Measurements from ENCODE around the gene NPEPL1.

Gene NPEPL1

DNA sequence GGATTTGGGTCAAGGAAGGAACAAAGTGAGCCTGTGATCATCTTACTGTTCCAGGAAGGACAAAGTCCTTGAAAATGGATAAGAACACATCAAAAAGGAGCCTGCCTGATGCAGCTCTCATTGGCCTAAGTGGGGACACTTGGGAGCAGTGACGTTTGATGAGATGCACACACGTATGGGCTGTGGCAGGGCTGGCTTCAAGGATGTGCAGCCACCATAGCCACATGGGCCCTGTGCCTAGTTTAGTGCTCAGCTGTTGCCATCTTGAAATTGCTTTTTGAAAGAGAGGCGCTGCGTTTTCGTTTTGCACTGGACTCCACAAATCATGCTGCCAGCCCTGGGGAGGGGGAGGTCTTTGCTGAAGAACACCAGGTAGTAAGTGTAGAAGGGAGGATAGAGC, 6.6 kb upstream of the NPEPL1 start:
- DNase-seq, result no peak

DNA sequence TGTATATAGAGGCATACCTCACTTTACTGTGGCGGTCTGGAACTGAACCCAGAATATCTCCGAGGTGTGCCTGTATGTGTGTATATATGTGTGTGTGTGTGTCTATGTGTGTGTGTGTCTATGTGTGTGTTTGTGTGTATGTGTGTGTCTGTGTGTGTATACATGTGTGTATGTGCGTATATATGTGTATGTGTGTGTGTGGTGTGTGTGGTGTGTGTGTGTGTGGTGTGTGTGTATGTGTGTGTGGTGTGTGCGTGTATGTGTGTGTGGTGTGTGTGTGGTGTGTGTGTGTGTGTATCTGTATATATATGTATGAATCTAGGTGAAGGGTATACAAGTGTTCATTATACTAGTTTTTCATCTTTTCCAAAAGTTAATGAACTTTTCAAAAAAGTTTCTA, 4.2 kb upstream of the NPEPL1 start:
- DNase-seq, result no peak

DNA sequence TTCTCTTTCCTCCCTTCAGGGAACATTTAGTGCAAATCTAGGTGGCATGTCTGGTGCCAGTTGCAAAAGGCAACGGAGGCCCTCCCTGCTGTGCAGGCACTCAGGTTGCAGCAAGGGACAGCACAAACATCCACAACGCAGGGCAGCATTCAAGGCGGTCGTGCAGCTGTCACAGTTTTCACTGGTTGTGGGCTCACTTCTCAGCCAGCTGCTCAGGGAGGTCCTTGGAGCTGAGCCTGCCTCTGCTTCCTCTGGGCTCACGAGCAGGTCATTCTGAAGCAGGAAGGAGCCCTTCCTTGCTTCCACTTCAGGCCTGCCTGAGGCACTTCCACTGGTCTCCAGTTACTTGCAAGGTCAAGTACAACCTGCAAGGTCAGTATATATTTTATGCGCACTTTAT, 3.8 kb upstream of the NPEPL1 start:
- peak in 3 of 4 experiments; percentile 23 to 57 (median 31) for DNase-seq

DNA sequence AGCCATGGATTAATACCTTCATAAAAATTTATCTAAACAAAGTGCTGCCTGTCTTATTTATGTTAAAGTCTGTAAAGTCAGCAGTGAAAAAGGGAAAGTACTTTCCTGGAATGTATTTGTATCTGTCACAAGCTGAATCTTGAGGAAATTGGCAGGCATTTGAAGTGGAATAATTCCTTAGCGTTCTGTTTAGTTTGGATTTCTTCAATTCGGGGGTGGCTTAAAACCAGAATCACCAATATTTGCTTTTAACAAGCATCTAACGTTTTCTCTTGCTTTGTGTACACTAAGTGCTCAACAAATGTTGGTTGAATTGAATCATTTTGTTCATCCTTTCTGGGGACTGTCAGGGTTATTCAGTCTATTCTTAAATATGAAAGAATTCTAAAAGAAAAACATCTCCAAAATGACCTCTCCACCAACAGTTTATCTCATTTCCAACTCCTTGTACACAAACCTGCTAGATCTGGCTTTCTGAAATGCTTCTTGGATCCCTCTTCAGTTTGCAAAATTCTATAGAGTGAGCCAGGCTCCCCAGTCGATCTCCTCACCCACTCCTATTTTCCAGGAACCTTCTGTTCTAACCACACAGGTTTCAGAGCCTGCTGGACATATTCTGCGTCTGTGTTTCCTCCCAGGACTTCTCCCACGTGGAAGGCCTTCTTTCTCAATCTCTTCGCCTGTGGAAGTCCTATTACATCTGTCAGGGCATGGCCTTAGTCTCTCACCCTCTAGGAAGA, 2.0 kb upstream of the NPEPL1 start:
- DNase-seq, result peak; percentile 49 to 79 (median 75)

DNA sequence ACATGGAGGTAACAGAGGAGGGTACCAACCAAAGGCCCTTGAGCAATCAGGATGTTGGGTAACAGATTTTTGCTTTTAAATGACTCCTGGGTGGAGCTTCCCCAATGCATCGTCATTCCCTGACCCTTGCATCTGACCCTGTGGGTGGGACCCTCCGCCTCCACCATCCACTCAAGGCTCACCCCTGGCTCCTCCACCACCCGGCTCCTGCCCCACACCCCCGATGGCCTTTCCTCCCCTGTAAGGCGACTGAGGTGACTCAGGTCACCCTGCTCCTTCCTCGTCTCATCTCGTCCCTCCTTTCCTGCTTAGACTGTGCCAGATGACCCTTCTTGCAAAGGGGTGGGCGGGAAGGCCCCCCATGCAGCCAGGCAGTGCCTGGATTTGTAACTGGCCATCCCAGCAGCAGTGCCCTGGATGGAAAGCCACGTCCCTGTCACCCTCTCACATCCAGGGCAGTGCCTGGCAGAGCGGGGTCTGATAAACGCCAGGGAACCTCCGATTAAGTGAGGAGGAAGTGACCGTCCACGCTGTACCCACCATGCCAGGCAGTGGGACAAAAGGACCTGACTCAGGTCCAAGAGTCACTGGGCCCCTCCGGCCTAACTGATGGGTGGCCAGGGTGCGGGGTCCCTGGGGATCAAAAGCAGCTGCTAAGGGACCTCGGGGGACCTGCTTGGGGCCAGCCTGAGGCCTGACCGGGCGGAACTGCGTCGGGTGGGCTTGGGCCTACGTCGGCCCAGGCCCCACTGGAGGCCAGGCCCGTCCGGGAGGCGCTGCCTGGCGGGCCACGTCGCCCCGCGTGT, 624 bp upstream of the NPEPL1 start:
- peak; percentile 83 to 95 (median 92) for DNase-seq

DNA sequence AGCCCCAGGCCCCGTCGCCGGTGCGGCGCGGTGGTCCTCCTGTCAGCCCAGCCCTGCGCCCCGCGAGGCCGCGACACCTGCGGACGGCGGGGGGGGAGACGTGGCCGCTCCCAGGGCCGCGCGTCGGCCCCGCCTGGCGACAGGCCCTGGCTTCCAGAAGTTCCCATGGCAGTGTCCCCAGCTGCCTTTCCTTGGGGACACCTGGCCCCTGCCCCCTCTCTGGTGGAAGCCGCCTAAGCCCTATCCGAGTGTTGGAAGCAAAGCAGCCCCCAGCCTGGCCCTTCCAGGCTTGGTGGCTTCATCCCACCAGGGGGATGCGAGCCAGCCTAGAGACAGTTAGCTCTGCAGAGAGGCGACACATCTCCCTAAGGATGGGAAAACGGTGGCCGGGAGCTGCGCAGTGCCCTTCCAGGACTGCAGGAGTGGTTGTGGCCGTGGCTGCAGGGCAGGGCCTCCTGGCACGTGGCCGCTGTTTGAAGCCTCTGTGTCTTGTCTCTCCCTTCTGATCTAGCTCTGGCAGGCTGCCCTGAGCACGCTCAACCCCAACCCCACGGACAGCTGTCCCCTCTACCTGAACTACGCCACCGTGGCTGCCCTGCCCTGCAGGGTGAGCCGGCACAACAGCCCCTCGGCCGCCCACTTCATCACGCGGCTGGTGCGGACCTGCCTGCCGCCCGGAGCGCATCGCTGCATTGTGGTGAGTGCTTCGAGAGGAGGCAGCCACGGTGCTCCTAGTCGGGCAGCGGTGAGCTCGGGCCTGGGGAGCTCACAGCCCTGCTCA, 816 bp downstream of the NPEPL1 start:
- DNase-seq, result peak in 2 of 4 experiments; percentile 3 to 18

DNA sequence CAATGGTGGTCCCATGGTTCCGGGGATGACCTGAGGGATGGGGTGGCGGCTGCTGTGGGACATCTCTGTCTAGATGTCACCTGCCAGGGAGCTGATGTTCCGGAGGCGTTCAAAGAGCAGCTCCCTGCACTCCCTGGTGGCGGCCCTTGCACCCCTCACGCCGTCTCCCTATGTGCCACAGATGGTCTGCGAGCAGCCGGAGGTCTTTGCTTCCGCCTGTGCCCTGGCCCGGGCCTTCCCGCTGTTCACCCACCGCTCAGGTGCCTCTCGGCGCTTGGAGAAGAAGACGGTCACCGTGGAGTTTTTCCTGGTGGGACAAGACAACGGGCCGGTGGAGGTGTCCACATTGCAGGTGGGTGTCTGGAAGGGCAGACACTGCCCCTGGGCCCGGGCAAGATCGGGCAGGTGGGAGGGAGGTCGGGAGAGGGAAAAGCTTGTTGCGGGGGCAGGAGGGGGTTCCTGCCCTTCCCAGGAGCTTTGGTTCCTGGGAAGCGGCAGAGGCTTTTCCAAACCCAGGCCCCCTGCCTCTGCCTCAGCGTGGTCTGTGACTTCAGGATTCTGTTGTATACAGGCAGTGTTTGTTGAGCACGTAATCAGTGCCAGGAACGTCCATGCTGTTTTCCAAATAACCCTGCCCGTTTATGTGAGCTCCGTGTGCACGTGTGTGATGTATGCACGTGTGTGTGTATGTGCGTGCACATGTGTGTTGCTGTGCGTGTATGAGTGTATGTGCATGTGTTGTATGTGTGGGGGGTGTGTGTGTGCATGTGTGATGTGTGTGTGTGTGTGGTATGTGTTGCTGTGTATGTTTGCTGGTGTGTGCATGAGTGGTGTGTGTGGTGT, 1.9 kb downstream of the NPEPL1 start:
- DNase-seq, result no peak

DNA sequence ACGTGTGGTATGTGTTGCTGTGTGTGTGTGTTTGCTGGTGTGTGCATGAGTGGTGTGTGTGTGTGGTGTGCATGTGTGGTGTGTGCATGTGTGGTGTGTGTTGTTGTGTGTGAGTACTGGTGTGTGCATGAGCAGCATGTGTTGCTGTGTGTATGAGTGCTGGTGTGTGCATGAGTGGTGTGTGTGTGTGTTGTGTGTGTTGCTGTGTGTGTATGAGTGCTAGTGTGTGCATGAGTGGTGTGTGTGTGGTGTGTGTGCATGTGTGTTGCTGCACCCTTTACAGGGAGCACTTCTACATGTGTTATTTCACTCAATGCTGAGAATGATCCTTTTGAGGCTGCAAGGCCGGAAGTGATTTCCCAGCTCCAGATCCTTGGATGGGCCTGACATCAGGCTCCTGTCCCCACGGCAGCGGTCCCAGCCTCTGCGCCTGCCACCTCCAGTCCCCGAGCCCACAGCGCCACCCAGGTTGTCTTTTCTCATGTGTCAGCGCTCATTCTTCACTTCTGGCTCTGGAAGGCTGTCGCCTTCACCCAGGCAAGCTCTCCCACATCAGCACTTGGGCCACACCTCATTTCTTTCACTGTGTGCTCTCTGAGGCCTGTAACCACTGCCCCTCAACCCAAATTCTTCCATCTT, 2.6 kb downstream of the NPEPL1 start:
- DNase-seq, result no peak

DNA sequence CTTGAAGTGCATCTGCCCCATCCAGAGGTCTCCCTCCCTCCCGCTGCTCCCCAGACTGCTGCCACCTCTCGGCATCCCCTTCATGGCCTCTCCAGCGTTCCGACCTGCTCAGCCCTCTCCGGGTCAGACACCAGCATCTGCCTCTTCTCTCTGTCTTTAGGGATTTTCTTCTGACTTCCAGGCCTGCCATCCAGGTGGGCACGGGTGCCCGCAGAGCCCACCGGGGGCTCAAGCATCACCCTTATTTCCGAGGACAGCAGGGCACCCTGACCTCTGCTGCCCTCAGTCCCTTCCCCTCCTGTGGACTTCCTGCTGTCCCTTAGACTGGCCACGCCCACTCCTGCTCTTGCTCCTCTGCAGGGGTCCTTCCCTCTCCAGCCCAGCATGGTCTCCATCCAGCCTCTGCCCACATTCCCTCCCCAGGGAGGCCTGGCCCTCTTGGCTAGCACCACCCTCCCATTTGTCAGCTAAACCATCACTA, 3.3 kb downstream of the NPEPL1 start:
- no peak for DNase-seq

DNA sequence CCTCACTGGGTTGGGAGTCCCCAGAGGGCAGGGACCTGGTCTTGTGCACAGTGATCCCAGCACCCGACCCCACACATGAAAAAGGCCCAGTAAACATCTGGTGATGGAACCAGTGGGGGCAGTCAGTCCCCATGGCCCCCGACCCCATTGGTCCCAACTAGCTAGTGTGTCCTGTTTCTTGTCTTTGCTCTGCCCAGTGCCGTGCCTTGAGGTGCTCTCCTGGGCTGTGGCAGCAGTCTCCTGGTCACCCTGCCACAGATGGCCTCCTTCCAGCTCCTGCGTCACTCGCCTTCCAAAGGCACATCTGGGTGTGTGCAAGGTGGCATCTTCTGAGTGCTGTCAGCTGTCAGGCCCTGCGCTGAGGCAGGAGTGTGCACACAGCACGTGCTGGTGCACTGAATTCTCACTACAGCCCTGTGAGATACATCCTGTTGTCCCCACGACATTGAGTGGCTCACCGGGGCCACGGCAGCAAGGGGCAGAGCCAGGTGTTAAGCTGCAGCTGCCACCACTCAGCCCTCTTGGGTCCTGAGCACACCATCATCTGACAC, 3.9 kb downstream of the NPEPL1 start:
- no peak for DNase-seq

DNA sequence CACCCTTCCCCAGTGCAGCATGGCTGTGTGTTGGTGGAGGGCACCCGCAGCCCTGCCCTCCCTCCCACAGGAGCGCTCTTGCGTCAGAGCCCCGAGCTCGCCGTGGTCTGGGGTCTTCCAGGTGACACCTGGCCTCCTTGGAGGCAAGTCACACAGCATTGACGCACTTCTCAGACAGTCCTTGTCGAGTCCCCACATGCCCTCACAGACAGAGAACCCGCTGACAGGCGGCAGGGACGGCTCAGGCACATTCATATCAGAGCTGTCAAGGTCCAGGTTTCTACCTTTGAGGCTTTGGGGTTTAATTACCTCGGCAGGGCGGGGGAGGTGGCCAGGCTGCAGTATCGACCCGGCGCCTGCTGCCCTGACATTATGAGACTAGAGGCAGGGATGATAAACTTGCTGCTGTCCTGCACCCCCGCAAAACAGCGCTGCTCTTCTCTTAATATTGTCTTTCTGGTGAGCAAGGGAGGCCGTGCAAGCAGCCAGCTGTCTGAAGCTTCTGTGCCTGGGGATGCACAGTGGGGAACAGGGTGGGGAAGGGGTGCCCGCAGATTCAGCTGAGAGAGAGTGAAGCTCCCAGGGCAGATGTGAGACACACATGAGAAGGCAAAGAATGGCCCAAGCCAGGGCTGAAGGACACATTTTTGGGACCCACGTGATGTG, 4.7 kb downstream of the NPEPL1 start:
- no peak for DNase-seq

DNA sequence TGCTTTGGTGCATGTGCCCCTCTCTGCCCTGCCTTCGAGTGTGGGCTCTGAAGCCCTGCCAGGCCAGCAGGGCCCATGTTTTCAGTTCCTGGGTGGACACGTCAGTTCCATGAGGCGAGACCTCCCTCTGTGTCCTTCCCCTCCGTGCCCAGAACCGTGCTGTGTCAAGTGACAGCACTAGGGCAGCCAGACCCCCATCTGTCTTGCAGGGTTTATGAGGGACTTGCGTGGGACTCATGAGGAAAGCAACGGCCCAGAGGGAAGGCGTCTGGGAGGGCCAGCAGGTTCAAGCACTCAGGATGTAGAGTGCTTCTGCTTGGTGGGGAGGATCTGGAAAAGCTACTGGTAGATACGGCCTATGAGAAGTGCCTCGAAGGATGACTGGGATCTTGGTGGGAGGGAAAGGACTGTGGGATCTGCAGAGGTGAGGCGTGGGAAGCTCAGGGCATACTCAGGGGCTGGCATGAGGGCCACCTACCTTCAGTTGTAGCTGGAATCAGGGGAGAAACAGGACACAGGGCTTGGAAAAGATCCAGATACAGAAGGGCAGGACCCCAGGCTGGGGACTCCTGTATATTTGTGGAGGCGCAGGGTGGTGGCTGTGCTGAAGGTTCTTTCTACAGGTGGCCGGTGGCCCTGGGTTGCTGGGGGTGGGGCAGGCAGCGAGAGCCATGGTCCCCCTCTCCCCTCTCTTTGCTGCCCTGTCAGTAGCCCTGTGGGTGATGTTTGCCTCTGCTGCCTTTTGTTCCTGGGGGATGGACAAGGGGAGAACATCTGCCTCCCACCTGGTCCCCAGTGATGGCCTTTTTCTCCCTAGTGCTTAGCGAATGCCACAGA, 5.5 kb downstream of the NPEPL1 start:
- no peak for DNase-seq

DNA sequence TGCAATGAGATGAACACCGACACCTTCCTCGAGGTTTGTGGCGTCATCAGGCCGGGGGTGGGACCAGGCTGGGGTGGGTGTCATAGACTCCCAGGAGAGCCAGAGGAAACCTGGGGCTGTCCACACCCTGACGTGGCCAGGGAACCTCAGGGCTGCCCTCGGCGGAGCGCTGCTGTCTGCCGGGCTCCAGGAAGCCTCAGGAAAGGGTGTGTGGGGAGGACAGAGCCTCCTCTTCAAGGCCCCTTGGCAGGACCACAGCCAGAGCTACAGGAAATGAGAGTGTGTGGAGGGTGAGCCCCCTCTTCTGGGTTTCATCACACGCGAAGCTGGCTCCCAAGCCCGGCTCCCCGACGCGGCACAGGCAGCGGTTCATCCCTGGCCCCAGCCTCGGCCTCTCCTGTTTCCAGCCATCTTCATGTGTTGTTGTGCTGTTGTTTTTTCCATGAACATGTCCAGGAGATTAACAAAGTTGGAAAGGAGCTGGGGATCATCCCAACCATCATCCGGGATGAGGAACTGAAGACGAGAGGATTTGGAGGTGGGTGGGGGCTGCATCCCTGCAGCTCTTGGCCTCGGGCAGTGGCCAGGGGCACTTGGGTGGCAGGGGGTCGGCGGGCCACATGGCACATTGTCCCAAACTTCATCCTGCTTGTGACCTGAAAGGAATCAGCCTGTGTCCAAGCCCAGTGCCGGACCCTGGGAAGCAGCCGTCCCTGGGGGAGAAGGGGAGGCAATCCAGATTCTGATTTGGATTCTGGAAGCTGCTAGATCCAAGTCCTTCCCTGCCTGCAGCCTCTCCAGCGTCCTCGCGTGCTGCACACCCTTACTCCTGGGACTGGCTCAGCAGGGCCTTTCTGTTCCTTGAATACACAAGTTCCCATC, 6.4 kb downstream of the NPEPL1 start:
- DNase-seq, result no peak

DNA sequence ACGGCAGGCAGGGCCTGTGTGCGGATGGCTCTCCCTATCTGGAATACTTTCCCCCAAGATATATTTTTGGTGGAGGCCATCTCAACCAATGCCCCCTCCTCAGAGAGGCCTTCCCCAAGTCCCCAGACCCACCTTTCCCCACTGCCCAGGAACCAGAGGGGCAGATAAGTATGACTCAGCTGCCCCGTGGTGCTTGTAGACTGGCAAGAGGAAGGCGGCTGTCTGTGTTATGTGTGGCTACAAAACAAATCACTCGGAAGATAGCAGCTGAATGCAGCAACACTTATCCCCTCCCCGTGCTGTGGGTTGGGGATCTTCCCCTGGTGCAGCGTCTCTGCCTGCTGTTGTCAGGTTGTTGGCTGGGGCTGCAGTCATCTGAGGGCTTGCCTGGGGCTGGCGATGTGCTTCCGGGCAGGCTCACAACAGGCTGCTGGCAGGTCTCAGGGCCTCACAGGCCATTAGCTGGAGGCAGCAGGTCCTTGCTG, 7.1 kb downstream of the NPEPL1 start:
- DNase-seq, result no peak

DNA sequence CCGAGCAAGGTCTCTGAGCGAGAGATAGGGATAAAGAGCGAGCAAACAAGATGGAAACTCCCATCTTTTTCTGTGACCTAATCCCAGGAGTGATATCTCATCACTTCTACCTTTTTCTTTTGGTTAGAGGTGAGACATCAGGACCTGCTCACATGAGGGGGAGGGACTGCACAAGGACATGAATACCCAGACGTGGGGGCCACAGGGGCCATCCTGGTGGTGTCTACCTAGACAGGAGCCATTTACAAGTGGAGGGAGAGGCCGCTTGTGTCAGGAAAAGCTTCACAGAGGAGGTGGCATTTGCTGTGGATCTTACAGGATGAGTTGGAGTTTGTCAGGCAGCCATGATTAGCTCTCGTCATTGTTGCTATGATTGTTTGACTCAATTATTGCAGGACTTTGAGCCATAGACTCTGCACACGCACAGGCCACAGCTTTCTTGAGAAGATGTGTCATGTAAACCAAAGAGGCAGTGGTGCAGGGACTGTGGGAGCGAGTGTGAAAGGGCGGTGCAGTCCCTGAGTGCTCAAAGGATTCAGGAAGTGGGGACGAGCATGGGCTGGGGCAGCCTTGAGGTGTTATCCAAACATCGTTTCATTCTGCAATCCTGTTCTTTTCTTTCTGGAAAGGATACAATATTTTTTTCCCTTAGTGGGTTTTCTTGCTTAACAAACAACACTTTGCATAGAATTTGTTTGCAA, 7.7 kb downstream of the NPEPL1 start:
- no peak for DNase-seq

DNA sequence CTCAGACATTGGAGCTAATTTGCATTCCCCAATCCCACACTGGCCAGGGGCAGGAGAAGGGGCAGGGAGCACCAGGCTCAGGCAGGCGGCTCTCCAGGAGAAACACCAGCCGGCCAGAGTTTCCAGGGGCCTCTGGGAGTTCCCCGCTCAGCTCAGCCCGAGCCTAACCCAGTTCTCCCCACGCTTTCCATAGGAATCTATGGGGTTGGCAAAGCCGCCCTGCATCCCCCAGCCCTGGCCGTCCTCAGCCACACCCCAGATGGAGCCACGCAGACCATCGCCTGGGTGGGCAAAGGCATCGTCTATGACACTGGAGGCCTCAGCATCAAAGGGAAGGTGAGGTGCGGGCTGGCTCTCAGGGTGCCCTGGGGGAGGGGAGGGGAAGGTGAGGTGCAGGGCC, 8.2 kb downstream of the NPEPL1 start:
- DNase-seq, result no peak

DNA sequence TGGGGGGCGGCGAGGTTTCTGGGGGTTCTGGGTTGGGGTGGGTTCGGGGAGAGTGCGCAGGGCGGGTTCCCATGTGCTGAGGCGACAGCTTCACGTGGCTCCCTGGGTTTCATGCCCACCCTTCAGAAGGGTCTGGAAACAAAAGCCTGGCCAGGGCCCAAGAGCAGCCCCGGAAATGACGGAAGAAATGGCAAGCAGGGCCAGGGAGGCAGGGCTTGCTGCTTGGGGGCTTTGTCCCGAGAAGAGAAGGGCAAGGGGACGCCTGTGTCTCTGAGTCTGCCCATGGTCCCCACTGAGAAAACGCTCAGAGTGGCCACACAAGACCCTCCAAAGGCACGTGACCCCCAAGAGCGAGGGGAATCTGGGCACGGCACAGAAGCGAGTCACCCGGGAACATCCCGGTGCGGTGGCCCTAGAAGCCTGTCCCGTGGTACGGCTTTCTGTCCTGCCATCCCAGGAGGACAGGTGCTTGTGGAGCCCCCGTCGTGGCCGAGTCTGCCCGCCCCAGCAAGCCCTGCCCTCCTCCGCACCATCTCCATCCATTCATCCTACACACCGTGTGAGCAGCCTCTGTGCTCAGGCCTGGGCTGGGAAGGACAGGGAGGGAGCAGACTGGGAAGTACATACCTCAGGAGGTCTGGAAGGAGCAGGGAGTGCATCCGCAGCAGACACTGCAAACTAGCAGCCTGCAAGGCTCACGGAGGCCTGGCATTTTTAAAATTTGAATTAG, 9.0 kb downstream of the NPEPL1 start:
- DNase-seq, result no peak

Measured in suppressor macrophage (primary cell).